GM21529 (cell line): ENCODE data around the gene PADI1.
A peak's percentile ranks its signal among the peaks of the same experiment; 100 is the strongest.

Experiments
- ATAC-seq: cut with Tn5 transposase; IDR thresholded peaks from one replicate; pipeline ENCODE4 v1.9.1; 2021; ENCODE audit not compliant: unreplicated experiment

PADI1 gene

DNA sequence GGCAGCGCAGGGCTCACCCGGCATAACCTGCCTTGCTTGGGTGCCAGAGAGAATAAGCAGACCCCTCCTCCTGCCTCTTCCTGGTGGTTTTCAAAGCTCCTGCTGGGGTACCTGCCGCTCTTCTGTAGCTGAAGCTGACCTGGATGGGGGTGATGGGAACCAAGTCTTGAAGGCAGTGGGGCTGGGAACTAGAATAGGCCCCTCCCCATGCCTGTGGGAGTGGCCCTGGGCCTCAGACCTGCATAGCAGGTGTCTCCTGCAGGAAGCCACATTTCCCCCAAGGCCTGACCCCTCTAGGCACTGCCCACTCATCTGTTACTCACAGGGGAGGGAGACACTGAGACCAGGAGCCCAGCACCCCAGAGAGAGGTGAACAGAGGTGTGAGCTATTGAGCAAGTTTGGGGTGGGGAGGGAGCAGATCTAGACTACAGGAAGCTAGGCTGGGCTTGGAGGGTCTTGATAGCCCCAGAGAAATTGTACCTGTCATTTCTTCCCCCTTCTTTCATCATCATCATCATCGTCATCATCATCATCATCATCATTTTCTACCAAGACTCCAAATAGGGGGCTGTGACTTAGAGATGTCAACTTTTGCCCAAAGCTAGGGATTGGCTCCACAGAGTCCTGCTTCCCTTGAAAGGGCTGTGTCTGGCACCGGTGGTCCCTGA lies 10.1 kb downstream of the PADI1 start:
- no peak for ATAC-seq

GRCh38 chr1:17215545-17215890 lies 10.6 kb downstream of the PADI1 start:
- ATAC-seq: no peak

DNA sequence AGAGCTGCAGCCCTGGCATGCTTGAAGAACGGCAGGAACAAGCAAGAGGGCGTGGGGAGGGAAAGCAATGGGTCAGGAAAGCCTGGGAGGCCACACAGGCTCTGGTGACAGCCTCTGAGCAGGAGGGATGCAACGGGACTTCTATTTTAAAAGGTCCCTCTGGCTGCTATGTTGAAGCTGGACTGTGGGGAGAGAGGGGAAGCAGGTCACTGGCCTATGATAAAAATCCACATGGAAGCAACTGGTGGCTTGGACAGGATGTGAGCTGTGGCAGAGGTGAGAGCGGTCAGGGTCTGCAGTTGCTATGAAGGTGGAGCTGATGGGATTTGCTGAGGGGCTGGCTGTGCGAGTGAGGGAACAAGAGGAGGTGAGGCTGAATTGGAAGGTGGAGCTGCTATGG lies 11.2 kb downstream of the PADI1 start:
- ATAC-seq: no peak

GRCh38 chr1:17217607-17218006 lies 12.7 kb downstream of the PADI1 start:
- no peak for ATAC-seq

DNA sequence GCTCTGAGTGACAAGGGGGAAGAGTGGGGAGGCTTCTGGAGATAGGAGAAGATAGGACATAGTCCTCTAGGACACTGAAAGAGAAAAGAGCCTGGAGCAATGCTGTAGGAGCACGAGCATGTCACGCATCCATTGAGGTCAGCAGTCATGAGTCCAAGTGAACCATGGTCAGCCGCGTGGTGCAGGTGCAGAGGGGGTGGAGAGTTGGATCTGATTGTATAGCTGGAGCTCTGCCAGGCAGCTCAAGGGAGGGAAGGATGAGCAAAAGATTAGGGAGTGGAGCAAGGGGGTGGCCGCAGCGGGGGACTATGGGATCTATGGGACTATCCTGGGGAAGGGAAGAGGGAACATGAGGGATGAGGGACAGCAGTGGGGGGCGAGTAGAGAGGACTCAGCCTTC lies 14.0 kb downstream of the PADI1 start:
- no peak for ATAC-seq

DNA sequence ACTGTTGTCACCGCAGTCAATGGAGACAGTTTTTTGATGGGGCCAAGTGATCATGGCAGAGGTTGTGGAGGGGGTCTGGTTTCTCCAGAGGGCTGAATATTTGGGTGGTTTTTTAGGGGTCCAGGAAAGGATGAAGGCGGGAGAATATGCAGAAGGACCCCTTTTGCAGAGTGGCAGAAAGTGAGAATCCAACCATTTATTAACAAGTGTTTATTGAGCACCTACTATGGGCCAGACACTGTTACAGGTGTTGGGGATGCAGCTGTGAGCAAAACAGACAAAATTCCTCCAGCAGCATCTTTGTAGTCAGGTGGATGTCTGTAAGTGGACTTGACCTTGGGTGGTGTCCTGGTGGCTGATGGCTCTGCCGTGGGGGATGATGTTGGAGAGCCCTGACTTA lies 15.4 kb downstream of the PADI1 start:
- no peak for ATAC-seq

- ATAC-seq: no peak
Observed at GRCh38 chr1:17222557-17222956, 17.6 kb downstream of the PADI1 start.

- ATAC-seq: no peak
Observed at GRCh38 chr1:17224434-17224833, 19.5 kb downstream of the PADI1 start.

- no peak for ATAC-seq
Observed at GRCh38 chr1:17225140-17225539, 20.2 kb downstream of the PADI1 start.

- ATAC-seq: no peak
Observed at GRCh38 chr1:17227358-17227915, 22.5 kb downstream of the PADI1 start.

- ATAC-seq: no peak
Observed at GRCh38 chr1:17228619-17229018, 23.7 kb downstream of the PADI1 start.

- no peak for ATAC-seq
Observed at GRCh38 chr1:17229379-17229778, 24.5 kb downstream of the PADI1 start.

DNA sequence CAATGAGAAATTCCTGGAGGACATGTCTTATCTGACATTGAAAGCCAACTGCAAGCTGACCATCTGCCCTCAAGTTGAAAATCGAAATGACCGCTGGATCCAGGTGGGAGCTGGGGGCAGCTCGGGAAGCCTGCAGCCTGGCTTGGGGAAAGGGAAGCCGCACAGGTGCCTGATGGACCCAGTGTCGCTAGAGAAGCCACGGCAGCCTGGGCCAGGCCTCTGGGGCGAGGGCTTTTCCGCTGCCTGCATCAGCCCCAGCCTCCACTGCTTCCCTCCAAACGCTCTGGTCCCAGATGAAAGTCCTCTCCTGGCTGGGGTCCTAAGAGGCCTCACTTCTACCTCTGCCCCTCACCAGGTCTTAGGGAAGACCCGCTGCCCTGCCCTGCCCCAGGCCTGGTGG lies 25.2 kb downstream of the PADI1 start:
- no peak for ATAC-seq

DNA sequence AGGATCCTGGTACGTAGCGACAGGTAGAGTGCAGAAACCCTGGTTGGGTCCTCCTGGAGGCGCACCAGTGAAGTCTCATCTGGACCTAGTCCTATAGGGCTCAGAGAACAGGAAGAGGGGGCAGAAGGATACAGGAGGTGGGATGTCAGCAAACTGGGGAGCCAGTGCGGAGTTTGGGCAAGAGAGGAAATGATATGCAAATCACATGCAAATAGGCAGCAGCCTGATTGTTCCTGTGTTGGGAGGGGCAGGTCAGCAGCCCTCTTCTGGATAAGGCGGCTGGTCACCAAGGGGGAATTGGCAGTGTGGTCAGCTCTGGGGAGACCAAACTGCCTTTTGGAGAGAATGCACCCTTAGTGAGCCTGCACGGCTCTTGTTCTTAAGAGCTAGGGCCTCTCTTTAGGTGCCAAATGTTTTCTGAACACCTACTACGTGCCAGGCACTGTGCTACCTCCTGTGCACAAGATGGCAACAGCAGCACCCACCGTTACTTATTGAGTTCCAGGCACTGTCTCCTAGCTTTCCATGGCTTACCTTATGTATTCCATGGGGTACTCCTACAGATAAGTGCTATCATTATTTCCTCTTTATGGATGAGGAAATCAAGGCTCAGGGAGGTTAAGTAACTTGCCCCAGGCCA lies 25.9 kb downstream of the PADI1 start:
- ATAC-seq: no peak

GRCh38 chr1:17232759-17233661 lies 28.1 kb downstream of the PADI1 start:
- no peak for ATAC-seq

GRCh38 chr1:17233675-17234320 lies 28.9 kb downstream of the PADI1 start:
- no peak for ATAC-seq

- no peak for ATAC-seq
Observed at GRCh38 chr1:17234405-17234804, 29.5 kb downstream of the PADI1 start.

GRCh38 chr1:17235135-17235885 lies 30.4 kb downstream of the PADI1 start:
- ATAC-seq: no peak

DNA sequence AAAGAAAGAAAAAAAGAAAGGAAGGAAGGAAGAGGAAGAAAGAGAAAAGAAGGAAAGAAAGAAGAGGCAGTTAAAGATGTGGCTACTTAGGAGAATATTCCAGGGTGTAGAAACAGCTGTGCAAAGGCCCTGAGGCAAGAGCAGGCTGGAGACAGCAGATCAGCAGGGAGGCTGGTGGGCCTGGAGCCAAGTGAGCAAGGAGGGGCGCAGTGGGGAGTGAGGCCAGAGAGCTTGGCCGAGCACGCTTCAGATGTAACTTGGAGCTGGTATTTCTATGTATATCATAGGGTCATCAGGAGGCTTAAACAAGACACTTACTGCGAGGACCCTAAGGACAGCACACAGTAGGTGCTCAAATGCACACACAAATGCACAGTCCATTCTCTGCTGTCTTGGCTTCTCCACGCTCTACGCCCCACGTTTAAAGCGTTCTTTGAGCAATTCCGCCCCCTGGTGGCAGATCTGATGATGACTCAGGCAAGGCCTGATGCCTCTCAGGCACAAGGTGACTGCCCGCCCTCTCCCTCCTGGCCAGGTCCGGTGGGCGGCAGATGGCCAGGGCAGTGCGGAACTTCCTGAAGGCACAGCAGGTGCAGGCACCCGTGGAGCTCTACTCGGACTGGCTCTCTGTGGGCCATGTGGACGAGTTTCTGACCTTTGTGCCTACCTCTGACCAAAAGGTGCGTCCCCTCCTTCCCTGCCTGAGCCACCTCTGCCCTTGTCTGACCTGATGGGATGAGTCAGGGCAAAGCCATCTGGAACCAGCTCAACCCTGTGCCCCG lies 32.0 kb downstream of the PADI1 start:
- peak; percentile 49 for ATAC-seq

DNA sequence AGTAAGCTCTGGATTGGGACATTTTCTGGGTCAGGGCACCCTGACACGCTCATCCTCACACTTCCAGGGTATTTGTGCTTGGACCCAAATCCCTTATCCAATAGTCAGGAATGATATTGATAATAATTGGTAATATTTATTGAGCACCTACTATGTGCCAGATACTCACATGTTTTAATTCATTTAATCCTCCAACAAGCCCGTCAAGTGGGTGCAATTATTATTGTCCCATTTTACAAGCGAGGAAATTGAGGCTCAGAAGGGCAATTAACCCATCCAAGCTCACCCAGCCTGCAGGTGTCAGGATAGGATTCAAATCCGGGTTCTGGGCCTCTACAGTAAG lies 32.6 kb downstream of the PADI1 start:
- no peak for ATAC-seq
